H9 (cell line): ENCODE measurements around the gene DGCR2. TPM values are rescaled to one million over a fixed set of nuclear protein-coding genes. Genes with fewer than 3 reads are reported as not detected.

Experiments used
- DNase-seq: peaks from one replicate; pipeline ENCODE4 v3.0.0-alpha.2; 2017
- H2AFZ ChIP-seq: one replicate; pipeline ENCODE4 v1.6.1; 2013; ENCODE audit warnings: mild to moderate bottlenecking, low read length, control low read depth, moderate library complexity
- H2AK5ac ChIP-seq: 2 replicates; pipeline ENCODE4 v1.6.1; 2013; ENCODE audit warnings: low read length, control low read depth, mixed read lengths; ENCODE audit not compliant: insufficient read length
- H2BK120ac ChIP-seq: one replicate; pipeline ENCODE4 v1.6.1; 2013; ENCODE audit warnings: low read depth, mild to moderate bottlenecking, low read length, control low read depth, inconsistent platforms; ENCODE audit not compliant: poor library complexity, severe bottlenecking
- H2BK12ac ChIP-seq: 2 replicates; pipeline ENCODE4 v1.6.1; 2013; ENCODE audit warnings: low read length, control low read depth, mixed read lengths, low read depth; ENCODE audit not compliant: insufficient read length
- H2BK15ac ChIP-seq: 2 replicates; pipeline ENCODE4 v1.6.1; 2013; ENCODE audit warnings: low read depth, low read length, control low read depth
- H2BK20ac ChIP-seq: one replicate; pipeline ENCODE4 v1.6.1; 2013; ENCODE audit warnings: low read depth, mild to moderate bottlenecking, low read length, control low read depth, inconsistent platforms; ENCODE audit not compliant: poor library complexity, severe bottlenecking
- H2BK5ac ChIP-seq: 2 replicates; pipeline ENCODE4 v1.6.1; 2013; ENCODE audit warnings: low read length, control low read depth, mixed read lengths; ENCODE audit not compliant: insufficient read length
- H3K14ac ChIP-seq: 2 replicates; pipeline ENCODE4 v1.6.1; 2013; ENCODE audit warnings: low read length, control low read depth; ENCODE audit not compliant: insufficient read depth
- H3K18ac ChIP-seq: 2 replicates; pipeline ENCODE4 v1.6.1; 2013; ENCODE audit warnings: low read depth, mild to moderate bottlenecking, mixed read lengths, low read length, control low read depth; ENCODE audit not compliant: insufficient read length
- H3K23ac ChIP-seq: 2 replicates; pipeline ENCODE4 v1.6.1; 2013; ENCODE audit warnings: low read length, control low read depth, mixed read lengths, low read depth; ENCODE audit not compliant: insufficient read length
- H3K23me2 ChIP-seq: 2 replicates; pipeline ENCODE4 v1.6.1; 2013; ENCODE audit warnings: low read depth, mild to moderate bottlenecking, mixed read lengths, low read length, control low read depth; ENCODE audit not compliant: insufficient read length, poor library complexity, severe bottlenecking
- H3K27ac ChIP-seq: 2 replicates; pipeline ENCODE4 v1.5.1; 2013; ENCODE audit warnings: low read length, control low read depth, mixed read lengths, low read depth; ENCODE audit not compliant: insufficient read length
- H3K27me3 ChIP-seq: 2 replicates; pipeline ENCODE4 v1.6.1; 2013; ENCODE audit warnings: low read length, control low read depth, inconsistent platforms; ENCODE audit not compliant: insufficient read depth
- H3K4ac ChIP-seq: 2 replicates; pipeline ENCODE4 v1.6.1; 2013; ENCODE audit warnings: low read depth, mild to moderate bottlenecking, control low read depth, inconsistent platforms, low read length, moderate library complexity
- H3K4me1 ChIP-seq: 2 replicates; pipeline ENCODE4 v1.6.1; 2013; ENCODE audit warnings: low read length, control low read depth, inconsistent platforms; ENCODE audit not compliant: insufficient read depth
- H3K4me2 ChIP-seq: 2 replicates; pipeline ENCODE4 v1.6.1; 2013; ENCODE audit warnings: low read length, control low read depth, mixed read lengths; ENCODE audit not compliant: insufficient read length, insufficient read depth
- H3K56ac ChIP-seq: 2 replicates; pipeline ENCODE4 v1.6.1; 2013; ENCODE audit warnings: low read depth, mild to moderate bottlenecking, mixed read lengths, low read length, control low read depth; ENCODE audit not compliant: insufficient read length
- H3K79me1 ChIP-seq: 2 replicates; pipeline ENCODE4 v1.6.1; 2013; ENCODE audit warnings: low read depth, mild to moderate bottlenecking, moderate library complexity, low read length, control low read depth, inconsistent platforms; ENCODE audit not compliant: insufficient read depth, poor library complexity, severe bottlenecking
- H3K79me2 ChIP-seq: 2 replicates; pipeline ENCODE4 v1.6.1; 2013; ENCODE audit warnings: low read length, control low read depth, inconsistent platforms; ENCODE audit not compliant: insufficient read depth
- H3K9ac ChIP-seq: 2 replicates; pipeline ENCODE4 v1.6.1; 2013; ENCODE audit warnings: low read length, control low read depth, mixed read lengths; ENCODE audit not compliant: insufficient read length; ENCODE audit errors: extremely low read depth
- H3K9me3 ChIP-seq: one replicate; pipeline ENCODE4 v1.6.1; 2013; ENCODE audit warnings: low read depth, low read length, inconsistent platforms; ENCODE audit not compliant: control insufficient read depth
- H3T11ph ChIP-seq: one replicate; pipeline ENCODE4 v1.6.1; 2013; ENCODE audit warnings: mild to moderate bottlenecking, low read length, control low read depth, inconsistent platforms
- H4K20me1 ChIP-seq: one replicate; pipeline ENCODE4 v1.6.1; 2013; ENCODE audit not compliant: control insufficient read depth, insufficient read length, insufficient read depth
- H4K5ac ChIP-seq: 2 replicates; pipeline ENCODE4 v1.6.1; 2013; ENCODE audit warnings: low read depth, mild to moderate bottlenecking, mixed read lengths, low read length, control low read depth; ENCODE audit not compliant: insufficient read length
- H4K8ac ChIP-seq: replicated peaks from 2 replicates; pipeline ENCODE4 v1.6.1; 2013; ENCODE audit warnings: low read length, control low read depth, mixed read lengths, low read depth; ENCODE audit not compliant: insufficient read length
- H4K91ac ChIP-seq: 2 replicates; pipeline ENCODE4 v1.6.1; 2013; ENCODE audit warnings: low read depth, mild to moderate bottlenecking, moderate library complexity, mixed read lengths, low read length, control low read depth; ENCODE audit not compliant: insufficient read length
- H3K27ac Mint-ChIP-seq, 3 experiments: 2 replicates in 2 of 3; 3 replicates in 1 of 3; pipeline ENCODE4 v1.8.0; 2020 to 2021; ENCODE audit warnings: mixed read lengths in 3 of 3, mild to moderate bottlenecking in 1 of 3, moderate library complexity in 1 of 3
- H3K27me3 Mint-ChIP-seq: 2 replicates; pipeline ENCODE4 v1.8.0; 2021; ENCODE audit warnings: low read depth, mild to moderate bottlenecking, moderate library complexity, mixed read lengths
- H3K36me3 Mint-ChIP-seq, 3 experiments: 2 replicates in 2 of 3; 3 replicates in 1 of 3; pipeline ENCODE4 v1.8.0; 2020 to 2021; ENCODE audit warnings: low read depth in 3 of 3, mixed read lengths in 3 of 3; ENCODE audit not compliant: insufficient read depth in 1 of 3
- H3K4me1 Mint-ChIP-seq, 2 experiments: 2 replicates each; pipeline ENCODE4 v1.8.0; 2020; ENCODE audit warnings: mixed read lengths in 2 of 2
- H3K4me3 Mint-ChIP-seq, 2 experiments: 2 replicates in 1 of 2; 3 replicates in 1 of 2; pipeline ENCODE4 v1.8.0; 2020 to 2021; ENCODE audit warnings: mild to moderate bottlenecking in 2 of 2, mixed read lengths in 2 of 2, moderate library complexity in 1 of 2
- H3K9me3 Mint-ChIP-seq, 2 experiments: 2 replicates in 1 of 2; 3 replicates in 1 of 2; pipeline ENCODE4 v1.8.0; 2020; ENCODE audit warnings: mild to moderate bottlenecking in 2 of 2, mixed read lengths in 2 of 2, moderate library complexity in 1 of 2
- CTCF ChIP-seq: fragments of 200-600 bp; sonication (generic); conservative IDR thresholded peaks from 3 replicates; pipeline ENCODE4 v1.8.0; 2021; ENCODE audit warnings: antibody characterized with exemption, mild to moderate bottlenecking
- WGBS: extraction: QIAGEN DNeasy Blood & Tissue Kit; methylation state at CpG from one replicate; pipeline ENCODE4 v1.1.7; 2013; ENCODE audit warnings: missing lambda C conversion rate, low lambda C conversion rate, mixed read lengths; ENCODE audit not compliant: insufficient read length; ENCODE audit errors: extremely low coverage; 5-methylcytosine and 5-hydroxymethylcytosine counted together
- total RNA-seq: library from RNA; stranded (reverse); gene quantifications from 2 replicates; pipeline ENCODE4 v1.2.1, GENCODE V29; 2021

DGCR2 gene
- total RNA-seq, 1 experiment from 2014 or later: 47.2 TPM

DNA sequence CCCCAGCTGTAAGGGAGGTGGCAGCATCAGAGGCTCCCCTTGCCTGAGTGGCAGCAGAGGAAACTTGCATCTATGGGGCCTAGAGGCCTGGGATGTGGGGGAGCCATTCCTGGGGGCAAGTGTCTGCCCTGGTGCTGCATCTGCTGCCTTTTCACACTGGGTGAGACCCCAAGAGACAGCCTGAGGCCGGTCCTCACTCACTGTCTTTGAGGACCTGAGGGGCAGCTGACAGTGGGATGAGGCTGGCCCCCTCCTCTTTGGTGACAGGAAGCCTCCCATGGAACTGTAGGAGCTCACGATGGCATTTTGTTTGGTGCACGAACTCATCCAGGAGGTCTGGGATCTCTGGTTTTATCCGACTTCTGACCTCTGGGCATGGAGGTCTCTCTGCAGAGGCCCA lies 104.0 kb downstream of the DGCR2 start:
- Histone ChIP-seq H2BK5ac (no peak overlapping the region), H3K9me3 (no peaks in the 10 kb centered on the region), H3K18ac (no peak overlapping the region), H2BK120ac (no peak overlapping the region), H4K8ac (no peak overlapping the region), H3K27me3 (no peaks in the 10 kb centered on the region), H2BK20ac (no peak overlapping the region), H2BK15ac (no peak overlapping the region), H3K79me2 (no peaks in the 10 kb centered on the region), H4K20me1 (no peaks in the 10 kb centered on the region), H4K91ac (no peak overlapping the region), H3K4me2 (no peak overlapping the region), H4K5ac (no peak overlapping the region), H3T11ph (no peak overlapping the region), H3K79me1 (no peaks in the 10 kb centered on the region), H2BK12ac (no peak overlapping the region), H3K23ac (no peak overlapping the region), H3K9ac (no peak overlapping the region), H3K4me1 (no peaks in the 10 kb centered on the region), H3K23me2 (no peaks in the 10 kb centered on the region), H3K14ac (no peak overlapping the region), H3K56ac (no peak overlapping the region), H2AFZ (no peak overlapping the region), H3K27ac (no peak overlapping the region), H3K4ac (no peak overlapping the region), H2AK5ac (no peak overlapping the region)
- H3K27ac Mint-ChIP-seq: no peak overlapping the region
- H3K4me3 Mint-ChIP-seq: no peak overlapping the region
- no peak for DNase-seq
- H3K27me3 Mint-ChIP-seq: peaks cover 10% of the 10 kb centered on the region
- no peaks in the 10 kb centered on the region for H3K36me3 Mint-ChIP-seq
- peaks cover 3 to 10% of the 10 kb centered on the region in 2 experiments; a peak in 3 of 4 replicates for H3K4me1 Mint-ChIP-seq
- WGBS: no CpG with 5 or more reads among the region's 4 CpGs
- H3K9me3 Mint-ChIP-seq: no peaks in the 10 kb centered on the region
- TF ChIP-seq CTCF: no peak
